ENCODE results near the gene MESP2. TPM values are rescaled to one million over a fixed set of nuclear protein-coding genes. Genes with fewer than 3 reads are reported as not detected.
A peak's percentile ranks its signal among the peaks of the same experiment; 100 is the strongest.

Gene MESP2
- total and polyA plus RNA-seq, 2 of the 13 experiments (the other 11 are each of a cell fraction or from before 2014, with no cell fraction given): not detected

- no peak for TF ChIP-seq TFE3 (CRISPR knock-in tag; IDR thresholded peaks at IDR 0.05)
- TF ChIP-seq SCMH1 (CRISPR knock-in tag; IDR thresholded peaks at IDR 0.05; ENCODE audit: borderline replicate concordance): no peak
- peak in 1 of 2 experiments; percentile 56; a peak in 2 of 4 replicates for TF ChIP-seq HMGXB4 (CRISPR knock-in tag; IDR thresholded peaks at IDR 0.05; ENCODE audit: borderline replicate concordance in 1 of 2, low read depth in 1 of 2)
- TF ChIP-seq AKAP8 (CRISPR knock-in tag; IDR thresholded peaks at IDR 0.05): 0 out of 2 replicates have a peak, but pooled peaks have one; percentile 45
- TF ChIP-seq TMF1 (CRISPR knock-in tag; IDR thresholded peaks at IDR 0.05; ENCODE audit: low read depth): peak; percentile 12; the same call in 1 of the 2 replicates
- TF ChIP-seq THRA (CRISPR knock-in tag; IDR thresholded peaks at IDR 0.05; ENCODE audit: borderline replicate concordance): no peak
- TF ChIP-seq MIXL1 (CRISPR knock-in tag; IDR thresholded peaks at IDR 0.05): no peak
- TF ChIP-seq ZNF10 (CRISPR knock-in tag; IDR thresholded peaks at IDR 0.05; ENCODE audit: borderline replicate concordance, low read depth): no peak
- no peak; the same call in 1 of the 2 replicates for TF ChIP-seq ZNF879 (CRISPR knock-in tag; IDR thresholded peaks at IDR 0.05)
- no peak for TF ChIP-seq U2AF1 (optimal IDR thresholded peaks at IDR 0.05; ENCODE audit: low read depth, low read length)
- no peak for TF ChIP-seq ZNF644 (CRISPR knock-in tag; IDR thresholded peaks at IDR 0.05; ENCODE audit: low read depth)
- 0 out of 2 replicates have a peak, but pooled peaks have one; percentile 11 for TF ChIP-seq SAP130 (CRISPR knock-in tag; IDR thresholded peaks at IDR 0.05; ENCODE audit: low read depth)
- no peak for TF ChIP-seq CENPT (CRISPR knock-in tag; IDR thresholded peaks at IDR 0.05; ENCODE audit: low read depth)
- no peak for TF ChIP-seq SRF (IDR thresholded peaks at IDR 0.05; ENCODE audit: low read depth, low read length)
- 0 out of 2 replicates have a peak, but pooled peaks have one; percentile 4 for TF ChIP-seq ZBTB10 (CRISPR knock-in tag; IDR thresholded peaks at IDR 0.05; ENCODE audit: borderline replicate concordance)
- TF ChIP-seq ZNF761 (CRISPR knock-in tag; conservative IDR thresholded peaks at IDR 0.05): peak; percentile 15; the same call in 1 of the 2 replicates
- TF ChIP-seq ZNF839 (CRISPR knock-in tag; IDR thresholded peaks at IDR 0.05; ENCODE audit: borderline replicate concordance): no peak
- no peak for TF ChIP-seq ZNF275 (CRISPR knock-in tag; IDR thresholded peaks at IDR 0.05; ENCODE audit: borderline replicate concordance)
- TF ChIP-seq DRAP1 (CRISPR knock-in tag; IDR thresholded peaks at IDR 0.05): no peak
These were observed 38.1 kb downstream of the MESP2 start (continued) for GRCh38 chr15:89814112-89814742.
